ENCODE data around the gene INPP5F. TPM values are rescaled to one million over a fixed set of nuclear protein-coding genes. Genes with fewer than 3 reads are reported as not detected.

The INPP5F gene
- total and polyA plus RNA-seq, 2 donors (not counting 1 experiment from before 2014, with no cell fraction given), result 15.0 to 23.3 TPM

- TF ChIP-seq CTCF (conservative IDR thresholded peaks at IDR 0.05 in 1 of 2, IDR thresholded peaks at IDR 0.05 in 1 of 2; ENCODE audit: low read depth in 1 of 2, low read length in 2 of 2) (no peak), EZH2 (IDR thresholded peaks at IDR 0.05; ENCODE audit: low read length, missing control alignments) (no peak)
- Histone ChIP-seq H3K4me3 (replicated peaks in 1 of 4; ENCODE audit: control extremely low read depth in 1 of 4, insufficient read depth in 1 of 4, low read depth in 3 of 4, low read length in 4 of 4) (peak overlapping the region; percentile 62 to 81 (median 78)), H3K36me3 (ENCODE audit: control insufficient read depth, insufficient read depth, low read length) (no peaks in the 10 kb centered on the region), H3K9ac (ENCODE audit: insufficient read depth, low read length) (peak overlapping the region; percentile 50), H3K27me3 (ENCODE audit: control insufficient read depth, insufficient read depth, low read length) (no peaks in the 10 kb centered on the region), H3K27ac (ENCODE audit: insufficient read depth, low read length) (peak overlapping the region; percentile 34), H4K20me1 (ENCODE audit: control insufficient read depth, extremely low read depth, insufficient read depth, low read length) (no peaks in the 10 kb centered on the region), H3K9me3 (ENCODE audit: control insufficient read depth, insufficient read depth, low read depth, low read length) (no peaks in the 10 kb centered on the region), H3K4me1 (ENCODE audit: control insufficient read depth, extremely low read depth, insufficient read depth, low read length) (peaks cover 8% of the 10 kb centered on the region), H3K4me2 (ENCODE audit: extremely low read depth, insufficient read depth, low read length) (peak overlapping the region; percentile 84), H2AFZ (ENCODE audit: low read length) (peak overlapping the region; percentile 65), H3K79me2 (ENCODE audit: control insufficient read depth, insufficient read depth, low read length) (peaks cover 5% of the 10 kb centered on the region)
- no peak for DNase-seq (ENCODE audit: low read depth in 2 of 2)
Observed at GRCh38 chr10:119726676-119727261, 919 bp downstream of the INPP5F start.

- H3K79me2 ChIP-seq (ENCODE audit: control insufficient read depth, insufficient read depth, low read length), result peaks cover 5% of the 10 kb centered on the region
Observed at GRCh38 chr10:119728172-119728800, 2.4 kb downstream of the INPP5F start.

More at GRCh38 chr10:119728172-119728800, 2.4 kb downstream of the INPP5F start:
- Histone ChIP-seq H3K27me3 (ENCODE audit: control insufficient read depth, insufficient read depth, low read length) (no peaks in the 10 kb centered on the region), H2AFZ (ENCODE audit: low read length) (no peak overlapping the region), H3K4me1 (ENCODE audit: control insufficient read depth, extremely low read depth, insufficient read depth, low read length) (peaks cover 8% of the 10 kb centered on the region), H3K9me3 (ENCODE audit: control insufficient read depth, insufficient read depth, low read depth, low read length) (no peaks in the 10 kb centered on the region), H4K20me1 (ENCODE audit: control insufficient read depth, extremely low read depth, insufficient read depth, low read length) (no peaks in the 10 kb centered on the region), H3K4me2 (ENCODE audit: extremely low read depth, insufficient read depth, low read length) (no peak overlapping the region), H3K27ac (ENCODE audit: insufficient read depth, low read length) (no peak overlapping the region), H3K36me3 (ENCODE audit: control insufficient read depth, insufficient read depth, low read length) (no peaks in the 10 kb centered on the region), H3K4me3 (replicated peaks in 1 of 4; ENCODE audit: control extremely low read depth in 1 of 4, insufficient read depth in 1 of 4, low read depth in 3 of 4, low read length in 4 of 4) (peak overlapping the region in 1 of 4 experiments; percentile 9), H3K9ac (ENCODE audit: insufficient read depth, low read length) (no peak overlapping the region)
- TF ChIP-seq CTCF (conservative IDR thresholded peaks at IDR 0.05 in 1 of 2, IDR thresholded peaks at IDR 0.05 in 1 of 2; ENCODE audit: low read depth in 1 of 2, low read length in 2 of 2) (no peak), EZH2 (IDR thresholded peaks at IDR 0.05; ENCODE audit: low read length, missing control alignments) (no peak)
- no peak for DNase-seq (ENCODE audit: low read depth in 2 of 2)
